HG03469 (cell line): ENCODE data around the gene XPO5.
"Not testable (repeated sequence)": the region's sequence is repeated elsewhere in the genome, so short reads cannot be mapped to it uniquely, and the experiment has no call there.

ENCODE experiments used
- ATAC-seq: cut with Tn5 transposase; IDR thresholded peaks from one replicate; pipeline ENCODE4 v1.9.1; 2021; ENCODE audit warnings: mild to moderate bottlenecking, moderate library complexity, moderate number of reproducible peaks; ENCODE audit not compliant: unreplicated experiment

The XPO5 gene

GRCh38 chr6:43575772-43576551 is at the start of gene XPO5, which contains the start of gene POLH:
Gene XPO5, minus strand, starts transcription at chr6:43576038. Its CDS starts 174 bp downstream, at chr6:43575864.
Gene POLH, plus strand, starts transcription at chr6:43576185. Its CDS starts 6,135 bp downstream, at chr6:43582320.
- peak; percentile 50 for ATAC-seq

GRCh38 chr6:43625393-43625992 is 49.7 kb upstream of the XPO5 start:
- ATAC-seq = no peak

- no peak for ATAC-seq
These were observed 49.0 kb upstream of the XPO5 start for GRCh38 chr6:43624786-43625288.

- ATAC-seq = no peak
These were observed 48.3 kb upstream of the XPO5 start for GRCh38 chr6:43623880-43624785.

GRCh38 chr6:43622541-43622940 is 46.7 kb upstream of the XPO5 start:
- ATAC-seq = no peak

- no peak for ATAC-seq
These were observed 46.0 kb upstream of the XPO5 start for GRCh38 chr6:43621836-43622180.

GRCh38 chr6:43621078-43621835 is 45.4 kb upstream of the XPO5 start:
- no peak for ATAC-seq

- no peak for ATAC-seq
These were observed 41.1 kb upstream of the XPO5 start for GRCh38 chr6:43616725-43617472.

GRCh38 chr6:43614396-43614730 is 38.5 kb upstream of the XPO5 start:
- no peak for ATAC-seq

- ATAC-seq = no peak
These were observed 38.0 kb upstream of the XPO5 start for GRCh38 chr6:43613721-43614395.

GRCh38 chr6:43610431-43610830 is 34.6 kb upstream of the XPO5 start:
- no peak for ATAC-seq

GRCh38 chr6:43609402-43609801 is 33.6 kb upstream of the XPO5 start:
- ATAC-seq = no peak

GRCh38 chr6:43608807-43609206 is 33.0 kb upstream of the XPO5 start:
- no peak for ATAC-seq

- ATAC-seq = no peak
These were observed 32.5 kb upstream of the XPO5 start for GRCh38 chr6:43608310-43608763.

GRCh38 chr6:43606019-43606418 is 30.2 kb upstream of the XPO5 start:
- ATAC-seq = no peak

- ATAC-seq = no peak
These were observed 28.3 kb upstream of the XPO5 start for GRCh38 chr6:43604174-43604573.

GRCh38 chr6:43600595-43600994 is 24.8 kb upstream of the XPO5 start:
- ATAC-seq = no peak

- no peak for ATAC-seq
These were observed 18.1 kb upstream of the XPO5 start for GRCh38 chr6:43593938-43594337.

- ATAC-seq = not testable (repeated sequence)
These were observed 13.7 kb upstream of the XPO5 start for GRCh38 chr6:43589564-43589963.
